ENCODE results near the gene RPRD1B. TPM values are rescaled to one million over a fixed set of nuclear protein-coding genes. Genes with fewer than 3 reads are reported as not detected.

Gene RPRD1B
- total and polyA plus RNA-seq, 2 of the 8 experiments (the other 6 are each of a cell fraction or from before 2014, with no cell fraction given) = 10.3 to 20.9 TPM

DNA sequence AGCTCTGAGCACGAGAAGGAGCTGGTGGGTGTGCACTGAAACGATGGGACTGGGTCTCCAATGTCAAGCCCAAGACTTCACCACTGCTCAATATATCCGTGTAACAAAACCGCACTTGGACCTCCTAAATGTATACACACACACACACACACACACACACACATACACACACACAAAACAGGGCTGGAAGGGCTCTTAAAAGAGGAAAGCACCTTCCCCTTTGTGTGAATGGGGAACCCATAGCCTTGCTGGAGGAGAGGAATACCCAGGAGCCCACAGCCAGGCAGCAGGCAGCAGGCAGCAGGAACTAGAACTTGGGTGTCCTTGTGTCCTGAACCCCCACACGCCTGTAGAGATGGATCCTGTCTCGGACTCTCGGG, 101.7 kb downstream of the RPRD1B start (continued):
- TF ChIP-seq, protein P1, sequence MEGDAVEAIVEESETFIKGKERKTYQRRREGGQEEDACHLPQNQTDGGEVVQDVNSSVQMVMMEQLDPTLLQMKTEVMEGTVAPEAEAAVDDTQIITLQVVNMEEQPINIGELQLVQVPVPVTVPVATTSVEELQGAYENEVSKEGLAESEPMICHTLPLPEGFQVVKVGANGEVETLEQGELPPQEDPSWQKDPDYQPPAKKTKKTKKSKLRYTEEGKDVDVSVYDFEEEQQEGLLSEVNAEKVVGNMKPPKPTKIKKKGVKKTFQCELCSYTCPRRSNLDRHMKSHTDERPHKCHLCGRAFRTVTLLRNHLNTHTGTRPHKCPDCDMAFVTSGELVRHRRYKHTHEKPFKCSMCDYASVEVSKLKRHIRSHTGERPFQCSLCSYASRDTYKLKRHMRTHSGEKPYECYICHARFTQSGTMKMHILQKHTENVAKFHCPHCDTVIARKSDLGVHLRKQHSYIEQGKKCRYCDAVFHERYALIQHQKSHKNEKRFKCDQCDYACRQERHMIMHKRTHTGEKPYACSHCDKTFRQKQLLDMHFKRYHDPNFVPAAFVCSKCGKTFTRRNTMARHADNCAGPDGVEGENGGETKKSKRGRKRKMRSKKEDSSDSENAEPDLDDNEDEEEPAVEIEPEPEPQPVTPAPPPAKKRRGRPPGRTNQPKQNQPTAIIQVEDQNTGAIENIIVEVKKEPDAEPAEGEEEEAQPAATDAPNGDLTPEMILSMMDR (IDR thresholded peaks at IDR 0.05; ENCODE audit: control extremely low read depth in 1 of 3, insufficient read depth in 1 of 3, low read depth in 1 of 3, low read length in 3 of 3) = no peak
- TF ChIP-seq RFX5 (IDR thresholded peaks at IDR 0.05; ENCODE audit: borderline replicate concordance, low read depth, low read length) = no peak
- no peak for TF ChIP-seq SIN3A (conservative IDR thresholded peaks at IDR 0.05 in 1 of 2, IDR thresholded peaks at IDR 0.05 in 1 of 2; ENCODE audit: low read depth in 1 of 2, low read length in 2 of 2)
- no peak for TF ChIP-seq SIRT6 (IDR thresholded peaks at IDR 0.05; ENCODE audit: low read length)
- no peak for TF ChIP-seq RAD21 (IDR thresholded peaks at IDR 0.05 in 1 of 2, conservative IDR thresholded peaks at IDR 0.05 in 1 of 2; ENCODE audit: low read depth in 2 of 2, low read length in 2 of 2)
